Measurements from ENCODE around the gene FSD1.
"Not testable (repeated sequence)": the region's sequence is repeated elsewhere in the genome, so short reads cannot be mapped to it uniquely, and the experiment has no call there.

Gene FSD1

DNA sequence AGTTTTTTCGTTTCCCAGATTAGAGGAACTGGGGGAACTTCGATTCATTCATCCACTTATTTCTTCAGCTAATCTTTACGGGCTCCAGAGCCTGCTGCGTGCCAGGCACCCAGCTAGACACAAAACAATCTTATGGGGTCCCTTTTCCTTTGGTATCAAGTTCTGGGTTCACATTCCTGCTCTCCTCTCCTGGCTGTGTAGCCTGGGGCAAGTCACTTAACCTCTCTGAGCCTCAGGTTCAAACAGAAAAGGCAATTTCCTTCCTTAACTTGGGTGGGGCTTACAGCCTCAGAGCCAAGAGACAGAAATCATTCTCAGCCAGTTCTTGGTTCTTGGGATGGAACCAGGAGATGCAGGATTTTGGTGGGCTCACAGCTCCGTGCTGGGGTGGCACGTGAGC, 19.4 kb upstream of the FSD1 start:
- DNase-seq (ENCODE audit: low read depth), result no peak

- not testable (repeated sequence) for DNase-seq (ENCODE audit: low read depth)
Observed at GRCh38 chr19:4286141-4286540, 18.3 kb upstream of the FSD1 start.

DNA sequence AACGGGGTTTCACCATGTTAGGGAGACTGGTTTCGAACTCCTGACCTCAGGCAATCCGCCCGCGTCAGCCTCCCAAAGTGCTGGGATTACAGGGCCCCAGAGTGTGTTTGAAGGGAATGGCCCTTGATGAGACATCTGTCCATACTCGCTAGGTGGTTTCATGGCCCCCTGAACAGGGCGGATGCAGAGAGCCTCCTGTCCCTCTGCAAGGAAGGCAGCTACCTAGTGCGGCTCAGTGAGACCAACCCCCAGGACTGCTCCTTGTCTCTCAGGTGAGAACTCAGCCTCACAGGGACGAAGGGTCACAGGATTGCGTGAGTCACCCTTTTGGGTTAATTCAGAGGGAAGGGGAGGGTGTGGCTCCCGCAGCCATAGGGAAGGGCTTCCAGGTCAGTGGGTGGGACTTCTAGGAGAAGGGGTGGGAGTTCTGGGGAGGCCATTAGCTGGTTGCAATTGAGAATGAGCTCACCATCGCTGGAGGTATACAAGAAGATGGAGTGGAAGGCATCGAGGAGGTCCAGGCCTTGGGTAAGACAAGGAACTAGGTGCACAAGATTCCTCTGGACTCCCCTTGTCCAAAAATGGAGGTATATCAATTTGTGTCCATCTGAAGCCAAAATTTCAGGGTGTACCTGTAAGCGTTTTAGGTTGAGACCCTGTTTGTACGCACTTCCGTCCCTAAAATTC, 16.2 kb upstream of the FSD1 start:
- no peak for DNase-seq (ENCODE audit: low read depth)

- no peak for DNase-seq (ENCODE audit: low read depth)
Observed at GRCh38 chr19:4291184-4291732, 13.1 kb upstream of the FSD1 start.

DNA sequence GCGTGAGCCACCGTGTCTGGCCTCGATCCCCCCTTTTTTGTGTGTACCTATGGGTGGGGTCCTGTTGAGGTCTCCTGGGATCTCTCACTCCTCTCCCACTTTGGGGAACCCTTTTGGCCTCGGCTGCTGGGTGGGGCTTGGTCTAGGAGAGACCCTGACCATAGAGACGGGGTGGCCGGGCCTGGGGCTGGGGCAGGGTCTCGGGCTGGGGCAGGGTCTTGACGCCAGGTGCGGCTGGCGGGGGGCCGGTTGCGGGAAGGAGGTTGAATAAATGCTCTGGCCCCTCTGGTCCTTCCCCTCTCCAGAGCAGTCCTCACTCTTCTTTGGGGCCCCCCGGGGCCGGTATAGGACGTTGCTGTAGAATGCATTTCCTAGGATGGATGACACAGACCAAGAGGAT, 11.9 kb upstream of the FSD1 start:
- DNase-seq (ENCODE audit: low read depth), result no peak

- DNase-seq (ENCODE audit: low read depth), result no peak
Observed at GRCh38 chr19:4294389-4294788, 10.0 kb upstream of the FSD1 start.

DNA sequence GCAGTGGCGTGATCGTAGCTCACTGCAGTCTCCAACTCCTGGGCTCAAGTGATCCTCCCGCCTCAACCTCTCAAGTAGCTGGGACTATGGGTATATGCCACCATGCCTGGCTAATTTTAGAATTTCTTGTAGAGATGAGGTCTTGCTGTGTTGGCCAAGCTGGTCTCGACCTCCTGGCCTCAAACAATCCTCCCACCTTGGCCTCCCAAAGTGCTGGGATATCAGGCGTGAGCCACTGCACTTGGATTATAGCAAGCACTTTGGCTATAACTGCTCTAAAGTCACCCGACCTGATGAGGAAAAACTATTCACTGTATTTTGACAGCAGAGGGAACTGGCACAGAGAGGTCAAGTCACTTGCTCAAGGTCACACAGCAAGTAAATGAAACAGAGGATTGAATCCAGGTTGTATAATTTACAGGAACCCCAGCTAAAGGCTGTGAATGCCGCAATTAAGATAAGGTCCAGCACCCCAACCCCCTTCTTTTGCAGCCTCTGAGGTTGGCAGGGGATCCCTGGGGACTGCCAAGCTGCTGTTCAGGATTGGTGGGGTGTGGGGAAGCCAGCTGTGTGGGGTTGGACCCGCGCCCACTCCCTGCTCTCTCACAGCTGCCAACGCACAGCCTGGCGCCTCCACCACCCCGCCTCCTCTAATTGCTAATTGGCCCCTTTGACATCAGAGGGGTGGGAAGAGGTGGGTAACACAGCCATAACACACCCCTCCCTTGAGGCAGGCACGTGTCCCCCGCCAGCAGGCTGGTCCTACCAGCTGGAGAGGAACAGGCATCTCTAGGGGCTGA, 8.2 kb upstream of the FSD1 start:
- DNase-seq (ENCODE audit: low read depth), result no peak

DNA sequence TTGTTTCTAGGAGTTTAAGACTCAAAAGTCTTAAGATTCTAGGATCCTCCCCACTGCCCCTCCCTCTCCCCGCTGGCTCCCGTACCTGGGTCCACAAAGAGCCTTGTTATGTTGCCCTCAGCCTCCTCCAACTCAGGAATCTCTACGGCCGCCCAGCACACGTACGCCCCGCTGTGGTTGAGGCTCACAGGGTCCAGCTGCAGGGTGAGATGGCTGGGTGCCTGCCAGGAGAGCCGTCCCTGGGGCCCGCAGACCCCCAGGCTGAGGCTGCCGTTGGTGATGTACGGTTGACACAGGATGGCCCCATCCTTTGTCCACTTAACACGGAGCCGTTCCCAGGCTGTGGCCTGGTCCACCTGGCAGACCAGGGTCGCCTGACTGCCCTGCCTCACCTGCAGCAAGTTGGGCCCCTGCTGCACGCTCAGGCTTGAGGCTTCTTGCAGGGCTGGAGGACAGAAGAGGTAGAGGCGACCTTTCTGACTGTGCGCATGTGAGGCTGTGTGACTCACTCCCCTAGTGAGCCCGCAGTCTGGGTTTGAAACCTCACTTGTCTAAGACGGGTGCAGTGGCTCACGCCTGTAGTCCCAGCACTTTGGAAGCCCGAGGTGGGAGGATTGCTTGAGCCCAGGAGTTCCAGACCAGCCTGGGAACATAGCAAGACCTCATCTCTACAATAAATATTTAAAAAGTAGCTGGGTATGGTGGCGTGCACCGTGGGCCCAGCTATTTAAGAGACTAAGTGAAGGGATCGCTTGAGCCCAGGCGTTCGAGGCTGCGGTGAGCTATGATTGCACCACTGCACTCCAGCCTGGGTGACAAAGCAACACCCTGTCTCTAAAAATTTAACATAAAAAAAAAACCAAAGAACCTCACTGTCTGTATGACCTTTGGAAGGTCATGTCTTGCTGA, 6.2 kb upstream of the FSD1 start:
- peak; percentile 19 for DNase-seq (ENCODE audit: low read depth)

- DNase-seq (ENCODE audit: low read depth), result no peak
Observed at GRCh38 chr19:4298810-4299550, 5.4 kb upstream of the FSD1 start.

DNA sequence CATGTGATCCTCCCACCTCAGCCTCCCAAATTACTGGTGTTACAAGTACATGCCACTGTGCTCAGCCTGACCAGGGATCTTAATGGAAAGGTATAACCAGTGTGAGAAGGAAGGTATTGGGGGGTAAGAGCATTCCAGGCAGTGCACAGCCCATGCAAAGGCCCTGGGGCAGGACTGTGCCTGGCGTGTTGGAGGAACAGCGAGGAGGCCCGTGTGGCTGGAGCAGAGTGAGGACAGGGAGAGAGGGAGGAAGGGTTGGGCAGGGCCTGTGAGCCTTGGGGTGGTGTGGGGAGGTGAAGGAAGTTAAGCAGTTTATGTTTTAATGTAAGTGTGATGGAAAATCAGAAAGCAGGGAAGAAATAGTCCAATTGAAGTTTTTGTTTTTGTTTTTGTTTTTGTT, 3.8 kb upstream of the FSD1 start:
- no peak for DNase-seq (ENCODE audit: low read depth)

DNA sequence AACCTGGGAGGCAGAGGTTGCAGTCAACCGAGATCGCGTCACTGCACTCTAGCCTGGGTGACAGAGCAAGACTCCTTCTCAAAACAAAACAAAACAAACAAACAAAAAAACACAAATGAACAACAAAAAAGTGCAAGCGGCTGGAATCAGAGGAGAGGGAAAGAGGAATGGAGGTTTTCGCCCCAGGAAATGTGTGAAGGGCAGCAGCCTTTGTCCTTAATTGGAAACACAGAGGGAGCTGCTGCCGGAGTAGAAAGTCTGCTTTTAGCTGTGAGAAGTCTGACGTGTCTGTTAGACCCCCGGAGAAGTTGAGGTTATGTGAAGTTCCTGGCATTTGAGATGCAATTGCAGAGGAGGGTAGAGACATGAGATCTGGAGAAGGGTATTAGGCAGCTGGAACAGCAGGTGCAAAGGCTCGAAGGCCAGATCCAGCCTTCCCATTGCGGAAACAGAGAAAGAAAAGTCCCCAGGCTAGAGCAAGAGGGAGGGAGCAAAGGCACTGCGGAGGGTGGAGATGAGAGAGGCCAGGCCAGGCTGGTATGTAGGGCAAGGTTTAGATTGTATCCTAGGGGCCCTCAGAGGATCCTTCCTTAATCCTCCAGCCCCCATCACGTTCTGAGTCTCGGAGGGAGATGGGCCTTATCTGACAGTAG, 2.7 kb upstream of the FSD1 start:
- no peak for DNase-seq (ENCODE audit: low read depth)

DNA sequence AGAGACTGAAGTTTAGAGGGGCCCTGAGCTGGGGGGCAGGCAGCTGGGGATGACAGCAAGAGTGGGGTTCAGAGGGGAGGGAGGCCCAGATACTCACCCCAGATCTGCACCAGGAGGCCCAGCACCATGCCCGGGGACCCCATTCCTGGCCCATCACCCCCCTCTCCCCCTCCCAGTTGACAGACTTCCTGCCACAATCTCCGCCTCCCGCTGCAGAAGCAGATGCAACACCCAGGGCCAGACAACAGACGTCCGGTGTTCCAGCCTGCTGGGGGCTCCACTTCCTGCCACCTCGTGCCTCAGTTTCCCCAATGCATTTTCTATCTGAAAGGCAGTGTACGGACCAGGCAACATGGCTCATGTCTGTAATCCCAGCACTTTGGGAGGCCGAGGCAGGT, 2.2 kb upstream of the FSD1 start, which contains the start of gene TMIGD2:
TSS of gene TMIGD2 (minus strand) at position 147 of the 398 bp plus-strand sequence. CDS start at position 143, 4 bp downstream.
- DNase-seq (ENCODE audit: low read depth), result no peak

- DNase-seq (ENCODE audit: low read depth), result no peak
Observed at GRCh38 chr19:4303819-4304537, 420 bp upstream of the FSD1 start.

GRCh38 chr19:4305257-4305612, 837 bp downstream of the FSD1 start:
- no peak for DNase-seq (ENCODE audit: low read depth)

- no peak for DNase-seq (ENCODE audit: low read depth)
Observed at GRCh38 chr19:4305659-4306058, 1.3 kb downstream of the FSD1 start.

- no peak for DNase-seq (ENCODE audit: low read depth)
Observed at GRCh38 chr19:4310247-4311121, 6.1 kb downstream of the FSD1 start.

DNA sequence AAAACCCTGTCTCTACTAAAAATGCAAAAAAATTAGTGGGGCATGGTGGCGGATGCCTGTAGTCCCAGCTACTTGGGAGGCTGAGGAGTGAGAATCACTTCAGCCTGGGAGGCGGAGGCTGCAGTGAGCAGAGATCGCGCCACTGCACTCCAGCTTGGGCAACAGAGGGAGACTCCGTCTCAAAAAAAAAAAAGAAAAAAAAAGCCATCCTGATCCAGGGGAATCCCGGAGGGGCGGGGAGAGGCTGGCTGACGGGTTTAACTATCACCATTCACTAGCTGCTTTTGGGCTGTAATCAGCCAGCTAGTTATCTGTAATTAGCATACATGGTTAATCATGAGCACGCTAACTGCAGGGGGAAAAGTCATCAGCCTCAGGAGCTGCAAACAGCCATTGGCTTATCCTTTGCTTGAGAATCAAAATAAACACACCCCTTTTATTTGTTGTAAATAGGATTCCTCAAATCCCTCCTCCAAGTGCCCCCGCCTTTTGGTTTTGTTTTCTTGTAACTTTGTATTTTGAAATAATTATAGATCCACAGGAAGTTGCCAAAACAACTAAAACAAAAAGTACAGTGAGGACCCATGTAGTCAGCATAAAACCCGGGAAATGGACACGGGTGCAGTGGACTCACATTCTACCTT, 9.6 kb downstream of the FSD1 start:
- DNase-seq (ENCODE audit: low read depth), result no peak

DNA sequence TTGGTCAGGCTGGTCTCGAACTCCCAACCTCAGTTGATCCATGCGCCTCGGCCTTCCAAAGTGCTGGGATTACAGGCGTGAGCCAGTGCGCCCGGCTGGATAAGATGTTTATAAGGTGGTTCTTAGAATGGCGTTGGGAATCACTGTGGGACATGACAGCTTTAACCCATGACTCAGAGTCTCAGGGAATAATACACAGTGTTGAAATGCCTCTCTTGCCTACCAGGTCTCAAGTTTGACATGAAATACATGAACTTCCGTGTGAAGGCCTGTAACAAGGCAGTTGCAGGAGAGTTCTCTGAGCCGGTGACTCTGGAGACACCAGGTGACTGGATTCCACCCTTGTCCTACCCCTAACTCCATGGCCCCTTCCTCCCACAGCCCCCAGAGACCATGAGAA, 12.6 kb downstream of the FSD1 start:
- DNase-seq (ENCODE audit: low read depth), result no peak

DNA sequence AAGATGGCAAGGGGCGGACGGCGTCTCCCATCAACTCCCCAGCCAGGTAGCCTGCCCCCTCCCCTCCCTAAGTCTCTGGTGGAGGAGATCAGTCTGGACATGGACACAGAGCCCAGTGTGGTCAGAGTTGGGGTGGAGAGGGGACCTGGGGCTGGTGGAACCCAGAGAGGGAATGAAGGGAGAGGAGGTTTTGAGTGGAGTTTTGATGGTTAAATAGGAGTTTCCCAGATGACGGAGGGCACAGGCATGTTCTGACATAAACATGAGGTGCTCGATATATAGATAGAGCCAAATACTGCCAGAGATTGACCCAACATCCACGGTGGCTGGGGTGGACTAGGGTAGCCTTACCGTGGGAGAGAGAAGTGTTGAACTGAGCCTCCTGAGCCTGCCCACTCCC, 14.1 kb downstream of the FSD1 start:
- DNase-seq (ENCODE audit: low read depth), result no peak

Measured in activated T-cell treated with anti-CD3 and anti-CD28 coated beads for 24 hours (primary cell).